ENCODE results near the gene TPI1.

TPI1 gene

DNA sequence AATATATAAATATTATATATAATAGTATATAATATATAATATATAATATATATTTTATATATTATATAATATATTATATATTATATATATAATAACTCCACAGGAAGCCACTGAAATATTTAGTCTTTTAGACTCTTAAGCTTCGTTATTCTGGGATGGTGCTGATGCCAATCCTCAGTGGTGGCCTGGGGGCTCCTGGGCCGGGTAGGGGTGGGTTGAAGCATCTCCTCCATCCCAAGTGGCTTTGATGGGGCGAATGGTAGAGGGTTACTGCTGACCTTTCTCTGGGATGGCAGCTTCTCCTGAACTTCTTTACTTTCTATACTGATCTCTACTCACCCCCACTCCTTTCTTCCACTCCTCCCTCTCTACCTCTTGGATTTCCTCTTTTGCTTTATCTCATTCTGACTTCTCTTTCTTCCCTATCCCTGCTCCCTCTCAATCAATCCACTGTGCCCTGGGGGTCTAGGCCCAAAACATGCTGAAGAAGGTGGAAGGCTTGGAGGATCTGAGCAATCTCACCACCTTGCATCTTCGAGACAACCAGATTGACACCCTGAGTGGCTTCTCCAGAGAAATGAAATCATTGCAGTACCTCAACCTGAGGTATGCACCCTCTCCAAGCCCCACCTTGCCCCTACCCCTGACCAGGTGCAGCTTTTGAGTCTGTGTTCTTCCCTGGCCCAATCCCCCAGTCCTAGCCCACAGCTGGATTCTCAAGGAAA is 42.3 kb downstream of the TPI1 start:
- DNase-seq: peak; percentile 49
- in situ Hi-C loops (cut with MboI; ENCODE audit: low pct_unique_long_range_greater_than_20kb, low sequenced_read_pairs): no loop called here

DNA sequence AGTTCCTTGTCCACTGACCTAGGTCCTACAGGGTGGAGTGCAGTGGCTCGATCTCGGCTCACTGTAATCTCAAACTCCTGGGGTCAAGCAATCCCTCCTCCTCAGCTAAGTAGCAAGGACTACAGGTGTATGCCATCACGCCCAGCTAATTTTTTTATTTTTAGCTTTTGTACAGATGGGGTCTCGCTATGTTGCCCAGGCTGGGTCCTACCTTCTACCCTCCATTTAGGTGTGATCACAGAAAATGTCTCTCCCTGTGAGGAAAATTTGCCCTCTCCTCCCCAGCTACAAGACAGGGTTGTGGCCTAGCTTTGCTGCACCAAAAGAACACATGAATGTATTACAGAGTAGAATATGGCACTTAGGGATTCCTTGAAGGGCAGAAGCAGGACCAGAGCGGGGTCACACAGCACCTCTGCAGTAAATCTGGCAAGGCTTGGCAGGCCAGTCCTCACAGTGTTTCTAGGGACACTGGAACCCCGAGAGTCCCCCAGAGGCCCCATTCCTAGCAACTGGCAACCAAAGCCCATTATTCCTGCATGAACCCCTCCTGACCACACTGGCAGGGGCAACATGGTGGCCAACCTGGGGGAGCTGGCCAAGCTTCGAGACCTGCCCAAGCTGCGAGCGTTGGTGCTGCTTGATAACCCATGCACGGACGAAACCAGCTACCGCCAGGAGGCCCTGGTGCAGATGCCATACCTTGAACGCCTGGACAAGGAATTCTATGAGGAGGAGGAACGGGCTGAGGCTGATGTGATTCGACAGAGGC is 45.0 kb downstream of the TPI1 start:
- no peak for DNase-seq
- in situ Hi-C loops (cut with MboI; ENCODE audit: low pct_unique_long_range_greater_than_20kb, low sequenced_read_pairs): no loop called here

GRCh38 chr12:6914246-6914946 is 47.1 kb downstream of the TPI1 start, which contains the start of gene ENO2:
ENO2 (plus strand) TSS chr12:6914580; CDS start chr12:6915833, 1,253 bp downstream.
- no peak for DNase-seq
- in situ Hi-C loops (cut with MboI; ENCODE audit: low pct_unique_long_range_greater_than_20kb, low sequenced_read_pairs): no loop called here

GRCh38 chr12:6914947-6915788 is 47.8 kb downstream of the TPI1 start:
- in situ Hi-C loops (cut with MboI; ENCODE audit: low pct_unique_long_range_greater_than_20kb, low sequenced_read_pairs): no loop called here
- no peak for DNase-seq

DNA sequence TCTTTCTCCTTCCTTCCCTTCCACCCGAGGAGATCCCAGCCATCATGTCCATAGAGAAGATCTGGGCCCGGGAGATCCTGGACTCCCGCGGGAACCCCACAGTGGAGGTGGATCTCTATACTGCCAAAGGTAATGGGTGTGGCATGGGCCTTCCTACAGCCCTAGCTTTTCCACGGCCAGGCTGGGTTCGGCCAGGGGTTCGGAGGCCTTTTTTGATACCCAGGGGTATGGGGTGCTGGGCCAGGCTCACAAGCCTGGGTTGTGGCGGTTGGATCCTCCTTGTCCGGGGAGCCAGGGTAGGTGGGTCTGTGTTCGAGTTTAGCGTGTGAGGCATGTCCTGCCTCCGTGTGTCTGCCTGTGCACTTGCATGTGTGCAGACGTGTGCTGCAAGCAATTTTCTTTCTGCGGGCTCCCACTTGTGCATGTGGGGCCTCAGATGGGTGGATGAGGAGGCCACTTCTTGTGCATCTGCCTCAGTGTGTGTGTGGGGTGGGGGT is 48.5 kb downstream of the TPI1 start:
- in situ Hi-C loops (cut with MboI; ENCODE audit: low pct_unique_long_range_greater_than_20kb, low sequenced_read_pairs): no loop called here
- DNase-seq: no peak

- DNase-seq: no peak
- in situ Hi-C loops (cut with MboI; ENCODE audit: low pct_unique_long_range_greater_than_20kb, low sequenced_read_pairs): no loop called here
Measured at GRCh38 chr12:6916426-6917200, 49.3 kb downstream of the TPI1 start.

GRCh38 chr12:6917491-6918231 is 50.3 kb downstream of the TPI1 start:
- no peak for DNase-seq
- in situ Hi-C loops (cut with MboI; ENCODE audit: low pct_unique_long_range_greater_than_20kb, low sequenced_read_pairs): no loop called here

- DNase-seq: no peak
- in situ Hi-C loops (cut with MboI; ENCODE audit: low pct_unique_long_range_greater_than_20kb, low sequenced_read_pairs): no loop called here
Measured at GRCh38 chr12:6919588-6919987, 52.3 kb downstream of the TPI1 start.

Measured in KBM-7 (cell line).